IMR-90 (cell line): ENCODE results near the gene NPHP4. TPM values are rescaled to one million over a fixed set of nuclear protein-coding genes. Genes with fewer than 3 reads are reported as not detected.

Experiments used
- ATAC-seq: fragments of 200-7000 bp; cut with Tn5 transposase; 2 replicates; pipeline ENCODE4 v1.9.1; 2020; ENCODE audit warnings: low read depth, mild to moderate bottlenecking, moderate library complexity
- BruUV-seq: library from RNA; stranded (reverse); fragments of 400-500 nt; replicated peaks from 2 replicates; lab custom pipeline; 2021; lab: Mats Ljungman, UMichigan
- CTCF ChIA-PET: fragments of 300-600 bp; formaldehyde crosslinking; extraction: SDS; loops from one replicate; lab custom pipeline; 2021; ENCODE audit warnings: antibody characterized with exemption; lab: Yijun Ruan, JAX
- POLR2A ChIA-PET: fragments of 300-600 bp; sonication (Branson Sonifier 250); formaldehyde crosslinking; loops from one replicate; lab custom pipeline; 2022; ENCODE audit warnings: antibody characterized with exemption; ENCODE audit not compliant: unreplicated experiment; lab: Charles Lee
- DNase-seq: peaks from one replicate; pipeline ENCODE4 v3.0.0; 2013
- H2AFZ ChIP-seq: replicated peaks from 2 replicates; pipeline ENCODE3; 2013; ENCODE audit warnings: low read length, mild to moderate bottlenecking; ENCODE audit not compliant: poor library complexity
- H2AK5ac ChIP-seq: 2 replicates; pipeline ENCODE4 v1.6.1; 2013; ENCODE audit warnings: low read depth, low read length, inconsistent platforms
- H2AK9ac ChIP-seq: replicated peaks from 2 replicates; pipeline ENCODE3; 2013; ENCODE audit warnings: mild to moderate bottlenecking, low read depth, low read length, moderate library complexity; ENCODE audit not compliant: poor library complexity
- H2BK120ac ChIP-seq: 2 replicates; pipeline ENCODE4 v1.6.1; 2013; ENCODE audit warnings: low read depth, low read length, inconsistent platforms
- H2BK15ac ChIP-seq: 3 replicates; pipeline ENCODE4 v1.6.1; 2013; ENCODE audit warnings: low read depth, low read length, inconsistent platforms
- H2BK20ac ChIP-seq: 2 replicates; pipeline ENCODE4 v1.6.1; 2013; ENCODE audit warnings: low read depth, mild to moderate bottlenecking, inconsistent platforms, low read length, moderate library complexity
- H2BK5ac ChIP-seq: 2 replicates; pipeline ENCODE4 v1.6.1; 2013; ENCODE audit warnings: mild to moderate bottlenecking, low read depth, low read length, inconsistent platforms; ENCODE audit not compliant: poor library complexity, severe bottlenecking
- H3K14ac ChIP-seq: replicated peaks from 2 replicates; pipeline ENCODE4 v1.6.1; 2013; ENCODE audit warnings: low read depth, low read length, inconsistent platforms
- H3K18ac ChIP-seq: 2 replicates; pipeline ENCODE4 v1.6.1; 2013; ENCODE audit warnings: low read depth, low read length, control low read depth
- H3K23ac ChIP-seq: 2 replicates; pipeline ENCODE4 v1.6.1; 2013; ENCODE audit warnings: low read depth, low read length, inconsistent platforms
- H3K27ac ChIP-seq: 2 replicates; pipeline ENCODE4 v1.5.1; 2013; ENCODE audit warnings: mild to moderate bottlenecking, control low read depth, low read length; ENCODE audit not compliant: insufficient read depth
- H3K27me3 ChIP-seq: 2 replicates; pipeline ENCODE4 v1.6.1; 2013; ENCODE audit warnings: low read length; ENCODE audit not compliant: control insufficient read depth, insufficient read depth
- H3K36me3 ChIP-seq: 2 replicates; pipeline ENCODE4 v1.6.1; 2013; ENCODE audit warnings: low read length, mixed read lengths; ENCODE audit not compliant: control insufficient read depth, insufficient read depth
- H3K4ac ChIP-seq: 2 replicates; pipeline ENCODE4 v1.6.1; 2013; ENCODE audit warnings: low read depth, low read length, inconsistent platforms
- H3K4me1 ChIP-seq: 2 replicates; pipeline ENCODE4 v1.6.1; 2013; ENCODE audit warnings: low read length, mixed read lengths; ENCODE audit not compliant: control insufficient read depth, insufficient read depth
- H3K4me2 ChIP-seq: 2 replicates; pipeline ENCODE4 v1.6.1; 2013; ENCODE audit warnings: low read depth, mild to moderate bottlenecking, control low read depth, low read length, moderate library complexity
- H3K4me3 ChIP-seq: 2 replicates; pipeline ENCODE4 v1.5.1; 2013; ENCODE audit warnings: low read depth, mild to moderate bottlenecking, control low read depth, low read length, moderate library complexity; ENCODE audit not compliant: insufficient read depth
- H3K56ac ChIP-seq: 2 replicates; pipeline ENCODE4 v1.6.1; 2013; ENCODE audit warnings: low read length, inconsistent platforms; ENCODE audit not compliant: insufficient read depth; ENCODE audit errors: extremely low read depth
- H3K79me1 ChIP-seq, 2 experiments: 2 replicates each; pipeline ENCODE4 v1.6.1; 2013; ENCODE audit warnings: low read length in 2 of 2, inconsistent platforms in 1 of 2, low read depth in 1 of 2
- H3K9ac ChIP-seq: 2 replicates; pipeline ENCODE4 v1.6.1; 2013; ENCODE audit warnings: low read depth, low read length, control low read depth
- H3K9me1 ChIP-seq: 2 replicates; pipeline ENCODE4 v1.6.1; 2013; ENCODE audit warnings: low read length, inconsistent platforms; ENCODE audit not compliant: insufficient read depth
- H3K9me3 ChIP-seq: 2 replicates; pipeline ENCODE4 v1.6.1; 2013; ENCODE audit warnings: low read length; ENCODE audit not compliant: control insufficient read depth, insufficient read depth
- H4K20me1 ChIP-seq: 2 replicates; pipeline ENCODE4 v1.6.1; 2013; ENCODE audit warnings: low read length, inconsistent platforms; ENCODE audit not compliant: insufficient read depth
- H4K5ac ChIP-seq: 2 replicates; pipeline ENCODE4 v1.6.1; 2013; ENCODE audit warnings: mild to moderate bottlenecking, low read depth, low read length, control low read depth
- H4K8ac ChIP-seq, 2 experiments: 2 replicates each; pipeline ENCODE4 v1.6.1; 2013; ENCODE audit warnings: low read depth in 2 of 2, low read length in 2 of 2, control low read depth in 1 of 2, inconsistent platforms in 1 of 2
- H4K91ac ChIP-seq: 2 replicates; pipeline ENCODE4 v1.6.1; 2013; ENCODE audit warnings: low read depth, low read length, inconsistent platforms; ENCODE audit not compliant: insufficient read depth
- BHLHE40 ChIP-seq: fragments of 150-350 bp; IDR thresholded peaks from 2 replicates; pipeline ENCODE4 v1.6.1; 2016; ENCODE audit warnings: mild to moderate bottlenecking, low read depth, low read length
- CEBPB ChIP-seq: IDR thresholded peaks from 2 replicates; pipeline ENCODE4 v1.6.1; 2012; ENCODE audit warnings: low read depth, low read length, improper control_type of control experiment
- CHD1 ChIP-seq: IDR thresholded peaks from 2 replicates; pipeline ENCODE4 v1.6.1; 2012; ENCODE audit warnings: low read depth, low read length, improper control_type of control experiment
- ELK1 ChIP-seq: fragments of 150-350 bp; IDR thresholded peaks from 2 replicates; pipeline ENCODE4 v1.6.1; 2016; ENCODE audit warnings: low read depth, mild to moderate bottlenecking, low read length, moderate library complexity, borderline replicate concordance
- FOS ChIP-seq: fragments of 150-350 bp; IDR thresholded peaks from 2 replicates; pipeline ENCODE4 v1.6.1; 2016; ENCODE audit warnings: low read depth, low read length
- MAFK ChIP-seq: IDR thresholded peaks from 2 replicates; pipeline ENCODE4 v1.6.1; 2012; ENCODE audit warnings: low read depth, low read length, improper control_type of control experiment
- MAZ ChIP-seq: IDR thresholded peaks from 2 replicates; pipeline ENCODE4 v1.6.1; 2012; ENCODE audit warnings: low read depth, mild to moderate bottlenecking, low read length, improper control_type of control experiment, moderate library complexity, borderline replicate concordance
- MXI1 ChIP-seq: IDR thresholded peaks from 2 replicates; pipeline ENCODE4 v1.6.1; 2012; ENCODE audit warnings: low read depth, mild to moderate bottlenecking, low read length, moderate library complexity, borderline replicate concordance
- NFE2L2 ChIP-seq: fragments of 150-350 bp; IDR thresholded peaks from 2 replicates; pipeline ENCODE4 v1.6.1; 2016; ENCODE audit warnings: low read depth, mild to moderate bottlenecking, low read length
- POLR2A ChIP-seq: IDR thresholded peaks from 2 replicates; pipeline ENCODE4 v1.6.1; 2012; ENCODE audit warnings: mild to moderate bottlenecking, low read depth, low read length
- RAD21 ChIP-seq: IDR thresholded peaks from 2 replicates; pipeline ENCODE4 v1.6.1; 2012; ENCODE audit warnings: low read length, improper control_type of control experiment
- RCOR1 ChIP-seq: IDR thresholded peaks from 2 replicates; pipeline ENCODE4 v1.6.1; 2012; ENCODE audit warnings: mild to moderate bottlenecking, low read length, improper control_type of control experiment; ENCODE audit not compliant: insufficient replicate concordance
- RFX5 ChIP-seq: IDR thresholded peaks from 2 replicates; pipeline ENCODE4 v1.8.0; 2012; ENCODE audit warnings: low read depth, mild to moderate bottlenecking, low read length, moderate library complexity
- SMC3 ChIP-seq: fragments of 150-350 bp; IDR thresholded peaks from 2 replicates; pipeline ENCODE4 v1.6.1; 2016; ENCODE audit warnings: low read depth, mild to moderate bottlenecking, antibody characterized with exemption, low read length, moderate library complexity
- USF2 ChIP-seq: fragments of 150-350 bp; IDR thresholded peaks from 2 replicates; pipeline ENCODE4 v1.6.1; 2017; ENCODE audit warnings: mild to moderate bottlenecking, antibody characterized with exemption, low read length, low read depth
- WGBS, 2 experiments: methylation state at CpG; one replicate each; pipeline versions ENCODE4 v1.1.5 to v1.1.7; 2013; ENCODE audit warnings: missing lambda C conversion rate in 2 of 2; ENCODE audit not compliant: insufficient read length in 1 of 2; ENCODE audit errors: extremely low coverage in 2 of 2; 5-methylcytosine and 5-hydroxymethylcytosine counted together
- dilution Hi-C: fragments of 300-500 bp; cut with HindIII; formaldehyde crosslinking; loops from one replicate; pipeline ENCODE4 v1.14.3; 2018; ENCODE audit warnings: low sequenced_read_pairs; ENCODE audit not compliant: unreplicated experiment
- in situ Hi-C: fragments of 300-500 bp; cut with MboI; formaldehyde crosslinking; loops from 3 replicates; pipeline ENCODE4 v1.14.3; 2019; ENCODE audit warnings: low sequenced_read_pairs, inconsistent platforms, mixed read lengths
- intact Hi-C: fragments of 100-400 bp; cut with micrococcal nuclease; formaldehyde crosslinking; loops from 2 replicates; pipeline ENCODE4 v1.10.0; 2022
- polyA plus RNA-seq, 3 experiments: library from polyadenylated mRNA; depleted of rRNA; stranded (reverse); fragments of >200 nt; gene quantifications; 2 replicates each; pipeline ENCODE4 v1.2.3, GENCODE V29; 2012; ENCODE audit warnings: low replicate concordance in 1 of 3
- total RNA-seq: library from RNA; depleted of rRNA; stranded (reverse); fragments of >200 nt; gene quantifications from 2 replicates; pipeline ENCODE4 v1.2.3, GENCODE V29; 2012
- TF ChIP-seq, protein P1 (sequence below): conservative IDR thresholded peaks from 2 replicates; pipeline ENCODE4 v1.5.1; 2012; ENCODE audit warnings: mild to moderate bottlenecking, low read depth, low read length, improper control_type of control experiment

The NPHP4 gene
- total and polyA plus RNA-seq, 2 of the 4 experiments (the other 2 are of a cell fraction): 2.0 to 5.5 TPM

GRCh38 chr1:5860277-5860676 lies 131.9 kb downstream of the NPHP4 start:
- WGBS, 2 experiments: 82% methylated on average over 14 of the region's 19 CpGs; no CpG with 5 or more reads in 1 of the 2 experiments
- DNase-seq (no peak), ATAC-seq (no peak)
- dilution Hi-C loops (no loop called here), in situ Hi-C loops (no loop called here), intact Hi-C loops (no loop called here)
- no peak overlapping the region for H3K4me2 ChIP-seq
- no peak overlapping the region for H4K5ac ChIP-seq
- H4K91ac ChIP-seq: no peak overlapping the region
- no peak overlapping the region for H3K14ac ChIP-seq
- H3K4ac ChIP-seq: no peak overlapping the region
- H2BK120ac ChIP-seq: no peak overlapping the region
- H3K79me1 ChIP-seq: no peaks in the 10 kb centered on the region
- TF ChIP-seq RCOR1: no peak
- TF ChIP-seq USF2: no peak
- TF ChIP-seq NFE2L2: no peak
- TF ChIP-seq CHD1: no peak
- TF ChIP-seq FOS: no peak
- TF ChIP-seq SMC3: no peak
- TF ChIP-seq RFX5: no peak
- no peak for TF ChIP-seq MXI1
- no peak for TF ChIP-seq MAFK
- TF ChIP-seq MAZ: no peak
- TF ChIP-seq CEBPB: no peak
- TF ChIP-seq RAD21: no peak
- TF ChIP-seq BHLHE40: no peak
- no peak for TF ChIP-seq POLR2A
- TF ChIP-seq ELK1: no peak
- TF ChIP-seq, protein P1, sequence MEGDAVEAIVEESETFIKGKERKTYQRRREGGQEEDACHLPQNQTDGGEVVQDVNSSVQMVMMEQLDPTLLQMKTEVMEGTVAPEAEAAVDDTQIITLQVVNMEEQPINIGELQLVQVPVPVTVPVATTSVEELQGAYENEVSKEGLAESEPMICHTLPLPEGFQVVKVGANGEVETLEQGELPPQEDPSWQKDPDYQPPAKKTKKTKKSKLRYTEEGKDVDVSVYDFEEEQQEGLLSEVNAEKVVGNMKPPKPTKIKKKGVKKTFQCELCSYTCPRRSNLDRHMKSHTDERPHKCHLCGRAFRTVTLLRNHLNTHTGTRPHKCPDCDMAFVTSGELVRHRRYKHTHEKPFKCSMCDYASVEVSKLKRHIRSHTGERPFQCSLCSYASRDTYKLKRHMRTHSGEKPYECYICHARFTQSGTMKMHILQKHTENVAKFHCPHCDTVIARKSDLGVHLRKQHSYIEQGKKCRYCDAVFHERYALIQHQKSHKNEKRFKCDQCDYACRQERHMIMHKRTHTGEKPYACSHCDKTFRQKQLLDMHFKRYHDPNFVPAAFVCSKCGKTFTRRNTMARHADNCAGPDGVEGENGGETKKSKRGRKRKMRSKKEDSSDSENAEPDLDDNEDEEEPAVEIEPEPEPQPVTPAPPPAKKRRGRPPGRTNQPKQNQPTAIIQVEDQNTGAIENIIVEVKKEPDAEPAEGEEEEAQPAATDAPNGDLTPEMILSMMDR: no peak
- H2AK9ac ChIP-seq: no peak overlapping the region
- H3K56ac ChIP-seq: no peak overlapping the region
- H3K9me3 ChIP-seq: no peaks in the 10 kb centered on the region
- no peak overlapping the region for H2BK20ac ChIP-seq
- H3K4me3 ChIP-seq: no peak overlapping the region
- CTCF ChIA-PET: no interaction called here
- no peak overlapping the region for H4K8ac ChIP-seq
- H3K9ac ChIP-seq: no peak overlapping the region
- no peak overlapping the region for H3K27ac ChIP-seq
- H3K18ac ChIP-seq: no peak overlapping the region
- H2AFZ ChIP-seq: no peak overlapping the region
- H4K20me1 ChIP-seq: no peaks in the 10 kb centered on the region
- no peaks in the 10 kb centered on the region for H3K9me1 ChIP-seq
- H3K4me1 ChIP-seq: no peaks in the 10 kb centered on the region
- H3K36me3 ChIP-seq: peaks cover 4% of the 10 kb centered on the region; the same call in 1 of the 2 replicates
- no peak overlapping the region for H2BK5ac ChIP-seq
- H3K27me3 ChIP-seq: no peaks in the 10 kb centered on the region
- H3K23ac ChIP-seq: no peak overlapping the region
- POLR2A ChIA-PET: no interaction called here
- no TSS peak for BruUV-seq
- no peak overlapping the region for H2BK15ac ChIP-seq
- H2AK5ac ChIP-seq: no peak overlapping the region
